Erythroblast (primary cell): ENCODE measurements around the gene COL5A1.

ENCODE experiments used
- DNase-seq, 2 experiments: peaks; one replicate each; lab custom pipeline; 2025; lab: John Stamatoyannopoulos, UW
- GATA1 ChIP-seq: IDR thresholded peaks from 2 replicates; pipeline ENCODE4 v1.6.1; 2011; ENCODE audit warnings: low read depth, mild to moderate bottlenecking, control low read depth, low read length, moderate library complexity
- POLR2A ChIP-seq: IDR thresholded peaks from 2 replicates; pipeline ENCODE4 v1.6.1; 2011; ENCODE audit warnings: mild to moderate bottlenecking, low read length

Gene COL5A1

GRCh38 chr9:134815435-134816214, 174.0 kb downstream of the COL5A1 start:
- DNase-seq, result no peak
- TF ChIP-seq POLR2A (no peak), GATA1 (no peak)

DNA sequence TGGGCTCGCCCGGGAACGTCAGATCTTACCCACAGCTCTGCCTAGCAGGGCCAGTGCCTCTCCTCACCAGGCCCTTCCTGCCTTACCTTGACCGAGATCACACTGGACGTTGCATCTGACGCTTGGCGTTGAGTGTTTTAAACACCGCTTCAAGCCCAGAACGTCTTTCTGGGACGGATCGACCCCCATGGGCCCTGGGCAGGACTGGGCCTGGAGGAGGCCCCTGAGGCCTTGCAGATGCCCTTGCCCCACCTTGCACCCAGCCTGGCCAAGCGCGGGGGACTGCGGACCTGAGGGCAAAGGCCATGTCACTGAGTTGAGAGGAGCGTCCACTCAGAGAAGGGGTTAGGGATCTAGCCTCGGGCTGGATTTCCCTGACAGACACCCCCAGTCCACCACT, 174.7 kb downstream of the COL5A1 start:
- TF ChIP-seq POLR2A, result no peak
- no peak for TF ChIP-seq GATA1

GRCh38 chr9:134818000-134818568, 176.5 kb downstream of the COL5A1 start:
- TF ChIP-seq POLR2A (no peak), GATA1 (no peak)

More for the DNA sequence above, 174.7 kb downstream of the COL5A1 start:
- no peak for DNase-seq

GRCh38 chr9:134818591-134818990, 177.0 kb downstream of the COL5A1 start:
- DNase-seq, result no peak
- no peak for TF ChIP-seq POLR2A
- TF ChIP-seq GATA1, result no peak

More at GRCh38 chr9:134818000-134818568, 176.5 kb downstream of the COL5A1 start:
- DNase-seq, result no peak

GRCh38 chr9:134820901-134821300, 179.3 kb downstream of the COL5A1 start:
- no peak for DNase-seq
- no peak for TF ChIP-seq POLR2A
- no peak for TF ChIP-seq GATA1

GRCh38 chr9:134822541-134822940, 180.9 kb downstream of the COL5A1 start:
- TF ChIP-seq POLR2A (no peak), GATA1 (no peak)
- DNase-seq, result no peak

GRCh38 chr9:134823623-134824022, 182.0 kb downstream of the COL5A1 start:
- TF ChIP-seq POLR2A, result no peak
- no peak for TF ChIP-seq GATA1

GRCh38 chr9:134824583-134824982, 183.0 kb downstream of the COL5A1 start:
- no peak for DNase-seq
- no peak for TF ChIP-seq GATA1
- TF ChIP-seq POLR2A, result no peak

More at GRCh38 chr9:134823623-134824022, 182.0 kb downstream of the COL5A1 start:
- DNase-seq, result no peak

- DNase-seq, result no peak
These were observed 183.4 kb downstream of the COL5A1 start for GRCh38 chr9:134825025-134825424.

GRCh38 chr9:134826336-134827285, 185.0 kb downstream of the COL5A1 start:
- TF ChIP-seq GATA1 (no peak), POLR2A (no peak)
- DNase-seq, result no peak

More at GRCh38 chr9:134825025-134825424, 183.4 kb downstream of the COL5A1 start:
- no peak for TF ChIP-seq GATA1
- no peak for TF ChIP-seq POLR2A

DNA sequence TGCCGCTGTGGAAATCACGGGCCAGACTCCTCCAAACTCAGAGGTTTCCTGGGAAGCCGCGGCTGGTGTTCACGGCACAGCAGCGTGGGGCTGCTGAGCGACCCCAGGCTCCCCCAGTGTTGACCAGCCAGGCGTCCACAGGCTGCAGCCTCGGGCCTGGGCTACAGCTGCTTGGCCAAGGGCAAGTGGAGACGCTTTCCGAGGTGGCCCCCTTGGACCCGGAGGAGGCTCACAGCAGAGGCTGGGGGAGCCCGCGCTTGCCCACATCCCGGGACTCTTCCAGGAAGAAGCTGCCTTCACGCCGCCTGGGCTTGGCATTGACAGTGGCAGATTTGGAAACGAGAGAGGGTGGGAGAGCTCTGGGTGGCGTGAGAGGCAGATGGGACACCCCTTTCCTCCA, 186.0 kb downstream of the COL5A1 start:
- no peak for DNase-seq
- TF ChIP-seq POLR2A (no peak), GATA1 (no peak)

DNA sequence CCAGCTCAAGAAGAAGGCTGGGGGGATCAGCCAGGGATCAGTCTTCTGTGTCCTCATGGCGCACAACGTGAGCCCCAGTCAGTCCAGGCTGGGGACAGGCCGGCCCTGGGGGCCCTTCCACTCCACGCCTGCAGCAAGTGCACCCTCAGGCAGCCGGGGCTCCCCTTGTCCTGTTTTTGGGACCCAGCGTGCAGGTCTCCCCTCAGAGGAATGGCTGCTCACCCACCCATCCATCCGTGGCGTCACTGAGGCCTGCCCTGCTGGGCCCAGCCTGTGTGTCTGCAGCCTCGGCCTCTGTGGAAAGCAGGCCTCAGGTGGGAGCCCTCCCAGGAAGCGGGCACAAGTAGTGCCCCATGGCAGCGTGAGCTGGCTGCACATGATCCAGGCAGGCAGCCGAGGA, 186.4 kb downstream of the COL5A1 start:
- no peak for DNase-seq
- TF ChIP-seq GATA1 (no peak), POLR2A (no peak)

GRCh38 chr9:134828892-134829291, 187.3 kb downstream of the COL5A1 start:
- DNase-seq, result no peak
- TF ChIP-seq GATA1 (no peak), POLR2A (no peak)
